COLO829 (cell line): Measurements from ENCODE around the gene CFAP210.

Source experiments
- DNase-seq: peaks from one replicate; pipeline ENCODE4 v3.0.0; 2012; ENCODE audit warnings: low spot score

Gene CFAP210, protein sequence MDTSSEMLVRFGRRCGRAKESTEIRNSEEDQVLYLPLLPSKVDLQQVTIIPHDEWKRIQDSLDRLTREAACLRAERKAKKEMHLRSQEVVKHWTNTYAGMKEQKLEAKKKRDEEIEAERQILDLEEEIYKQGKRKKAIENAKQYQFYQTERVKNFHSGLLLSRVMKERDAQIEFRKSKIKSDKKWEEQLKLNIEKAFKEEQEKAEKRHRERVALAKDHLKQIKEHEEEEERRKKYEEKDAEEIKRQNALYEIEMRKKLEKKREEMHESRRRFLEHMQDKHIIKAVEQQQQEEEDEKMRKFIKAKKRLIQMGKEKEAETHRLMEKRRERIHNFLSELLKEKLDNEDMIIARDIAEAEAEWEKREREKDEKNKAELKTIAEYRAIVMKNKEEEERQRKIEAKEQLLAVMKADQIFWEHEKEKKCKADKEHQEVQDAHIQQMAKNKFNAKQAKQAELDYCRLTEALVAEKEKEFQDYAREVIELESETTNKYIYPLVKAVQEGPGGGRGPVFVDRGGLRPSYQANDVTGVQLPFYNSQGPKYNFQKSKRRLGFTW

DNA sequence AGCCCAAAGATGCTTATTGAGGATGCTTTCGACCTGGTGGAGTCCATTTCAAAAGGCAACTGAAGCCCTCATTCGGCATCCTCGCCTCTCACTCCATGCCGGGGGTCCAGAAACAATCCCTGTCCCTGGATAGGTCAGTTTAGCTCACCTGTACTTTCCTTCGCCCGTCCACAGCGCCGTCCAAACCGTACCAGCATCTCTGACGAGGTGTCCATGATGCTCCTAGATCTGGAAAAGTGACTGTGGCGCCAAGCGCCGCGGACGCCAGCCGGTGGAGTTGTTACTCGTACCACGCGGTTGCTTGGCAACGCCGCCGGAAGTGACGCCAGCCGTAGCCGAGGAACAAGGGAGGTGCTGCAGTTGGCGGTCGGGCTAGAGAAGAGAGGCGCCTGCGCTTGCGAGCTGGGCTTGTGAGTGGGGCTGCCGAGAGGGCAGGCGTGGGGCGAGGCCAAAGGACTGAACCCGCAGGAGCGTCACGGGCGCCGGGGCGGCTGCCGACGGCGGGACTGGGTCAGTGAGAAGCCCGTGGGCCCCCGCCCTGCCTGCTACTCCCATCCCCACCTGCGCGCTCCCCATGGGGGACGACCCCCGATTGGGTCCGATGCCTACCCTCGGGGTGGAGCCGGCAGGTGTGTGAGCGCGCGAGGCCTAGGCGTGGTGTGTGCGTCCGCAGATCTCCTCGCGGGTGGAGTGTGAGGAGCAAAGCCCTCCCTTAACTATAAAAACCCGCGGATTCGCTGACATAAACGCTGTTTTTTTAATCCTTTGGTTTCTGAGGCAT, at the start of gene CFAP210, which contains the start of gene PHOSPHO2:
Gene CFAP210 (minus strand): TSS at position 293 of the 781 bp plus-strand sequence. CDS start 78 bp downstream, at position 215.
Gene PHOSPHO2 (plus strand): TSS at position 357 of the 781 bp plus-strand sequence. CDS start 6,503 bp downstream, outside the sequence.
- peak; percentile 93 for DNase-seq

DNA sequence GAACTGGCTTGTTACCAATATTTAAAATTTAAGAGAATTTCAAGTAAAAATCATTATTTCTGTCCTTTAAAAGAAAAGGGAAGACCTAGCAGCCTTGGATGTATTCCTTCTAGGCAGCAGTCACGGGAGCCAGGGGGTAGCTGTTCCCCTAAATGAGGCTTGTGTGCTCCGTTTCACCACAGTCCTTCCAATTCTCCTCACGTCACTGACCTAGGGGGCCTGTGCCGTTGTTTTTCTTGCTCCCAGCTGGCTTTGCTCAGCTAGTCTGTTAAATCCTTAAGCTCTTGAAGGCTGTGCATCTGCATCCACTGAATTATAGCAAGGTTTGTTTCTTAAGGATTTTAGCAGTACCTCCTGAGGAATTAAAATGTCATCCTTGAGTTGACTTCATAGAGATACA, 49.3 kb upstream of the CFAP210 start:
- DNase-seq = no peak

DNA sequence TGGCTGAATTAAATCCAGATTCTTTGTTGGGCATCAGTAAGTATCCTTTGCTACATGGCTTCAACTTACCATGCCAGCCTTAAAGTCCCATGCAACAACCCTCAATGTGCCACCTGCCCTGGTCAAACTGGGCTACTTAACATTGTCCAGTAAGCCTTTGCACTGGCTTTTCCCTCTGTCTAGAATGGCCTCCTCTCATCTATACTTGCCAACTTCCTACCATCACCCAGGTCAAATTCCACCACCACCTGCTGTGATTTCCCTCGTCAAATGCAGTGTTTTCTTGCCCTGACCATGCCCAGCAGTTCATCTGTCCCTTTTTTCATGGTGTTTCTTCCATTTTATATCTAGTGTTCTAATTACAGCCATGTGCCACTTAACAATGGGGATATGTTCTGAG, 45.1 kb upstream of the CFAP210 start:
- DNase-seq = no peak

DNA sequence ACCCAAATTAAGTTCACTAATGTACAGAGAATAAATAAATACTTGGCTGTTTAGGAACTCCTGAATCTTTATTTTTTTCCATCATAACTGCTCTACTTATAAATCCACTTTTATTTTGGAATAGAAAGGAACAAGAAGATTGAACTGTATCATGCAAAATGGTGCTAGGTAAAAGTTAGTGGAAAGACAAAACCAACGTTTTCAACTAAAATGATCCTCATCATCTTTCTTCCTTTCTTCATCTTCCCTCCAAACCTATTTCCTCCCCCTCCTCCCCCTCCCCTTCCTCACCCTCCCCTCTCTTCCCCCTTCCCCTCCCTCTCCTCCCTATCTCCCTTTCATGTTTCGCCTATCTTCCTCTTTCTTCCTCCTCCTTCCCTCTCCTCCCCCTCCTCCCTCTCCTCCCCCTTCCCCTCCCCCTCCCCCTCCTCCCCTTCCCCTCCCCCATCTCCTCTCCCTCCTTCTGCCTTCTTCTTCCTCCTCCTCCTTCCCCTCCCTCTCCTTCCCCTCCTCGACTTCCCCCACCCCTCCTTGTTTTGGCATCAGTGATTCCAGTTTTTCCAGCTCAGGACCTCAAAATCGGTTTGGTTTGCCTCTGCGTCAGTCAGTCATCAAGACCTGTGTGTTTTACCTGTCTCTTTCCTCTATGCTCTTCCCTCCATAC, 44.5 kb upstream of the CFAP210 start:
- no peak for DNase-seq

DNA sequence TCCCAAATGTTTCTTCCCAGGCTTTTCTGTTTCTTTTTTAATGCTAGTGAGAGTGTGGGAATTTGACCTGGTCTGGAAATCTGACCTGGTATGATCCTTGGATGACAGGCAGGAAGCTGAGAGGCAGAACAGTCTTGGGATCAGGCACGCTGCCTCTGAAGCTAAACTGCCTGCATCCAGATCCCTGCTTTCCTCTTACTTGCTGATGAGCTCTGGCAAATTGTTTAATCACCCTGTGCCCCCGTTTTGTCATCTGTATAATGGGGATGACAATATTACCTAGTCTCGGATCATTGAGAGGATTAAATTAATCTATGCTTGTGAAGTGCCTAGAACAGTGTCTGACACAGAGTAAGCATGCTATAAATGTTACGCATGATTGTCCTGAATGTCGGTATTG, 42.7 kb upstream of the CFAP210 start:
- no peak for DNase-seq

DNA sequence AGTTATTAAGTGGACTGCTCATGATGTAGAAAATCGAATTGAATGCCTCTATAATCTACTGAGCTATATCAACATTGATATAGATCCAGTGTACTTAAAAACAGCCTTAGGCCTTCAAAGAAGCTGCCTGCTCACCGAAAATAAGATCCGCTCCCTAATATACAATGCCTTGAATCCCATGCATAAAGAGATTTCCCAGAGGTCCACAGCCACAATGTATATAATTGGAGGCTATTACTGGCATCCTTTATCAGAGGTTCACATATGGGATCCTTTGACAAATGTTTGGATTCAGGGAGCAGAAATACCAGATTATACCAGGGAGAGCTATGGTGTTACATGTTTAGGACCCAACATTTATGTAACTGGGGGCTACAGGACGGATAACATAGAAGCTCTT, 41.4 kb upstream of the CFAP210 start:
- DNase-seq = no peak

DNA sequence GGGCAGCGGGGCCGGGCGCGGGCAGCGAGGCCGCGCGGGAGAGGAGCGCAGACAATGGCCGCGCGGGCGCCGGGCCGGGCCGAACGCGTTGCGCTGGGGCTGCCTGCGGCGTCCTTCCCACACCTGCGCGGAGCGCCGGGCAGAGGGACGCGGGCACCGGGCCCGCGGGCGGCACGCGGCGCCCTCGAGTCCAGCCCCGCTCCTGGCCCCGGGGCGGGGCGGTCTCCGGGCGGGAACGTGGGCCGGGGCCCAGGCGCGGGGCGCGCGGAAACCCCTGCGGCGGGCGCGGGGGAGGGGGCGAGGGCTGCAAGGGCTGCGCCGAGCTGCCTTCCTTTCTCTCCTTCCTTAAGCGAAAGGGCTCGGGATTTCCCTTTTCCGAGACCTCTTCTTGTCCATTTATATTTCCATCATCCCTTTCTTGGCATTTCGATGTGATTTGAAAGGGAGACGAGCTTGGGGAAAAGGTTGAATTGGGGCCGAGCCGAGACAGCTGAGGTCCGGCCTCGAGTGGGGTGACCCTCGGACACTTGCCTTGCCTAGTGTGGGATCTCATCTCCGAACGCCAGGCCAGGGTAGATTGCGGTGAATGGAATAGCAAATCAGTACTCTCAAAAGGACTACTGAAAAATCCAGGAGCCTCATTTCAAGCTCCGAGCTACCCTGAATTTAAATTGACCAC, 40.1 kb upstream of the CFAP210 start:
- no peak for DNase-seq

DNA sequence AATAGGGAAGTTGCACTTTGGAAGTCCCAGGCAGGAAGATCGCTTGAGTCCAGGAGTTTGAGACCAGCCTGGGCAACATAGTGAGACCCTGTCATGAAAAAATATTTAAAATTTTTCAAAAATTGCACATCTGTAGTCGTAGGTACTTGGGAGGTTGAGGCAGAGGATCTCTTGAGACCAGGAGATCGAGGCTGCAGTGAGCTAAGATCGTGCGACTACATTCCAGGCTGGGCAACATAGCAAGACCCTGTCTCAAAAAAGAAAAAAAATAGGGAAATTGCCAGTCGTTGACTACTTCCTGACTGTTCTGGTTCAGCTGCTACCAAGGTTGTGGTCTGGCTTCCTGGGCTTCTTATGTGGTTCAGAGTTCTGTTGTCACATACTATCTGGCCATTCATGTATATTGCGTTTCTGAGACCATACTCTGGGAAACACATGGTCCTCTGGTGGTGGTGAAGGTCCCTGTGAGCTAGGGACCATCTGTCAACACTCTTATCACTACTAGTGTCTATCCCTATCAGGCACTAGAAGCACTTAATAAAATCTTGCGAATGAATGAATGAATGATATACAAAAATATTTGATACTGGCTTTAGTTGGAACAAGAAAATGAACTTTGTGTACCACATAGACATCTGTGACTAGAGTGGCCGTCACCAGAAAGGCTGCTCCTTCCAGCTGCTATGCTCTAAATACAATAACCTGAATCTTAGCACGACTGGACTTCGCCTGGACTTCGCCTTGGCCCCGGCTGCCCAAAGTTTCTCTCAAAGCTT, 38.6 kb upstream of the CFAP210 start:
- DNase-seq = no peak

DNA sequence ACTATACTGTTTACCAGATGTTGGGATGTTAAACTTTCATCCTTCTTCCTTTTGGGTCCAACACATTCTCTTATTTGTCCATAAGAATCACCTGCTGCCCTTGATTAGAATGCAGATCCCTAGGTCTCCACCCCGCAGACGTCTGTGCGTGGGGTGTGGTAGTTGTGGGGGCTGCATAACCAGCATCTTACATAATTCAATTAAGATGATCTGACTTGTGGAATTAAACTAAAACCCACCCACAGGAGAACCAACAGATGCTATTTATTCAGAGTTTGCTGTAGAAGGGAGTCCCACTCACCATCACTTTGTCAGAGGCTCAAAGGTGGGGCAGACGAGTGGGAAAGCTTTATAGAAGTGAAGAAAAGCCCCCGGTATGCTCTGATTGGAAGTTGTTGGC, 37.9 kb upstream of the CFAP210 start:
- no peak for DNase-seq

DNA sequence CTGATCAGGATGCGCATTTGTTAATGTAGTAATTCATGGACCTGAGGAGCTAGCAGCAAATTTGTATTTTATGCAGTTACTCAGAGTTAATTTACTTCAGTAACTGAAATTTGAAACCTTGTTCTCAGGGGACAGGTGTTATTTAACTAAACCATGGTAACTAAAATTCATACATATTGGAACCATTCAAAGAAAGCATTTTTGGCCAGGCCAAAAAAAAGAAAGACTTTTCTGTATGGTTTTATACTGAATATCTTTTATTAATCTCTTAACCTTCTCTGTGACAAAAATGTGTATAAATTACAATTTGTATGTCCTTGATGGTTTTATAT, 35.0 kb upstream of the CFAP210 start:
- DNase-seq = no peak

DNA sequence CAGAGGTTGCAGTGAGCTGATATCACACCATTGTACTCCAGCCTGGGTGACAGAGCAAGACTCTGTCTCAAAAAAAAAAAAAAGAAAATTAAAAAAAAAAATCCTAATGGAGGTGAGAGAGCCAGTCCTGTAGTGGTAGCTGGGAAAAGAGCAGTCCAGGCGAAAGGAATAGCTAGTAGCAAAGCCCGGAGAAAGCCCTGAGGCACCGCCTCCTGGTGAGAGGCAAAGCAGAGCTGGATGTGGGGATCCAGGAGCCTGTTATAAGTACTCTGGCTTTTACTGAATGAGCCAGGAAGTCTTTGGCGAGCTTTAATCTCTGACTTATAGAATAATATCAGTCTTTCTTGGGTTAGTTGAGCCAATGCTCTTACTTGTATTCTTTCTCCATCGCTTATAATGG, 32.9 kb upstream of the CFAP210 start:
- no peak for DNase-seq

DNA sequence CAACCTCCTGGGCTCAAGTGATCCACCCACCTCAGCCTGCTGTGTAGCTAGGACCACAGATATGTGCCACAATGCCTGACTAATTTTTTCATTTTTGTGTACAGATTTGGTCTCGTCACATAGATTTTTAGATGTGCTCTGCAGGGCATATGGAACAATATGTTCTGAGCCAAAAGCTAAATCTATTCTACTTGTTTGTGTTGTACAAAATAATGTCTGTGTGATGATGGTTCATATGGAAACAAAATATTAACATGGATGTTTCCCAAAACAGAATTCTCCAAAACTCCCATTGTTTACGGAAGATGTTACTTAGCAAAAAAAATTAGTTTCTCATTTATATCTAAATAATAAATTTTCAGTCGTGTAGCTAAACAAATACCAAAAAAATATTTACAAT, 26.8 kb upstream of the CFAP210 start:
- DNase-seq = no peak

DNA sequence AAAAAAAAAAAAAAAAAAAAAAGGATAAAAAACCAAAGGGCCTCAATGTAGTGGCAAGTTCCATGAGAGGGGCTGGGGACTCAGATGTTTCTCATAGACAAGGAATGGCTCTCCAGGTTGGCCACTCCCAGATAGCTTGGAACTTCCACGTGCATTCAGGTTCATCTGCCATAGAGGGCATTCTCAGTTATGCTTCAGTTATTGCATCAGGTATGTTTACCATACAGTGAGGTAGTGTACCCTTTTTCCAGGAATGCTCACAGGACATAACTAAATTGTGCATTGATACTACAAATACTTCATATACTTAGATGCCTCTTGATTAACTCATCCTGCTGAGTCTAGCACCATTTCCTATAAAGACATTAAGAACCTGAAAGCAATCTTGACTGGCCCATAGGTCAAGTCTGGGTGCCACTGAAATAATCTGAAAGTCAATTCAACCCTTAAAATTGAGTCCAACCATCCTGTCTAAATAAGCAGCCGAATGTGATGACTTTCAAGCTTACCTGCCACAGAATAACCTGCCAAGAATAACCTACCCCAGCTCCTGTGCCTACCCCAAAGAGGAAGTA, 24.8 kb upstream of the CFAP210 start:
- no peak for DNase-seq

DNA sequence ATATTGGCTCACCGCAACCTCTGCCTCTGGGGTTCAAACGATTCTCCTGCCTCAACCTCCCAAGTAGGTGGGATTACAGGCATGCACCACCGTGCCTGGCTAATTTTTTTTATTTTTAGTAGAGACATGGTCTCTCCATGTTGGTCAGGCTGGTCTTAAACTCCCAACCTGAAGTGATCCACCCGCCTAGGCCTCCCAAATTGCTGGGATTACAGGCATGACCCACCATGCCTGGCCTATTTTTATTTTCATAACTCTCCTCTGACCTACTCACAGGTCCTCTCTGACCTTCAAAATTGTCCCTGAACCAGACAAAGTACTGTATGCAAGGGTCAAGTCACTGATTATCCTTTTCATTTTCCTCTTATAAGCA, 23.5 kb upstream of the CFAP210 start:
- DNase-seq = no peak

DNA sequence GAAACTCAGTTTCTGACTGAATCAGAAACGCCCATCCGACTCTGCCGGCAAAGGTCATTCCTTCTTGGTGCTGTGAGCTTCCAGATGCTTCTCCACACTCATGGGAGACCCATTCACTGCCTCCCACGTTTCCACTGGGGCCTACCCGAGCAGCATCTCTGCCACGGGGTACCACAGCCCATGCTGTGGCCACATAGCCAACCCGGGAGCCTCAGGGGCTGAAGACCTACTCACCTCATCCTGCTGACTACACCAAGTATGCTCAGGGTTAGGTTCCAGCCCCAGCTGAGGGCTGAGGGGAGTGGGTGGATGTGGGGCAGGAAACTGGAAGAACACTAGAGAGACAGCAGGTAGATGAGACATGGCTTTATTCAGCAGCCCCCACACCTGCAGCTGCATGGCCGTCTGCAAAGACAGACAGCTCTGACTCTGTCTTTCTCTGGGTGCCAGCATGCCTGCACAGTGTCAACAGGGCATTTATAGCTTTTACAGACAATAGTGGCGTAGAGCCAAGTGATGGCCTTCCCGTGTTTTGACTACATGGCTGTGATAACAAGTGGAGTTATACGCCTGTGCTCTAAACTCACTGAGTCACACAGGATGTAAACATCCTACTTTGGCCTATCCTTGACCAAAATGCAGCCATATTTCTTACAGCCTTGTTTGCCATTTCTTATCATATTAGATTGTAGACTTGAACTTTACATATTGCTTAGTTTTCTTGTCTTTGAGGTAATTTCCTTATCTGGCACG, 22.9 kb upstream of the CFAP210 start:
- no peak for DNase-seq

DNA sequence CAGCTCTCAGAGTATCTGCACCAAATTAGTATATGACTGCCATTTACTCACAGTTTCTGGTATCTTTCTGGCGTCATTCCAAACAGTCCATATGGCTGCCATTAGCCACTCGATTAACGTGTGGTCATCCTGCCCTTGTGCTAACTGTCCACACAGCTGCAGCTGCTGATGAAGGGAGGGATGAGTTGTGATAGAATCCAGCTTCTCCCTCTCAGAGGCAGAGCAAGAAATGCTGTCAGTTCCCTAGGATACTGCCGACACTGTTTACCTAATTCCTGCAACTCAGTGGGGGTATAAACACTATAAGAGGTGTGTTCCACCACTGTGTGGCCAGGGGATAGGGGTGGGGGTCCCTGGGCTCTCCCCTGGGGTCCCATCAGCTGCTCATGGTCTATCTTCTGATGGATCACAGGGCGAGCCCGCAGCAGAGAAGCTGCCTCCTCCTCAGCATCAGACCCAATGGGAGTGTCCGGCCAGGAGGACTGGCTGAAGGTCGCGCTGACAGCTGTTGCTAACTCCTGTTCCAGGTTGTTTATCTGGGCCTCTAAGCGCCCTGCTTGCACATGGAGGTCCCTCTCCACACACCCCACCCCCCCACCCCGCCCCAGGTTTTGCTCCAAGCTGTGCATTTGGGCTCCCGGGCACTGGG, 22.2 kb upstream of the CFAP210 start:
- DNase-seq = no peak

DNA sequence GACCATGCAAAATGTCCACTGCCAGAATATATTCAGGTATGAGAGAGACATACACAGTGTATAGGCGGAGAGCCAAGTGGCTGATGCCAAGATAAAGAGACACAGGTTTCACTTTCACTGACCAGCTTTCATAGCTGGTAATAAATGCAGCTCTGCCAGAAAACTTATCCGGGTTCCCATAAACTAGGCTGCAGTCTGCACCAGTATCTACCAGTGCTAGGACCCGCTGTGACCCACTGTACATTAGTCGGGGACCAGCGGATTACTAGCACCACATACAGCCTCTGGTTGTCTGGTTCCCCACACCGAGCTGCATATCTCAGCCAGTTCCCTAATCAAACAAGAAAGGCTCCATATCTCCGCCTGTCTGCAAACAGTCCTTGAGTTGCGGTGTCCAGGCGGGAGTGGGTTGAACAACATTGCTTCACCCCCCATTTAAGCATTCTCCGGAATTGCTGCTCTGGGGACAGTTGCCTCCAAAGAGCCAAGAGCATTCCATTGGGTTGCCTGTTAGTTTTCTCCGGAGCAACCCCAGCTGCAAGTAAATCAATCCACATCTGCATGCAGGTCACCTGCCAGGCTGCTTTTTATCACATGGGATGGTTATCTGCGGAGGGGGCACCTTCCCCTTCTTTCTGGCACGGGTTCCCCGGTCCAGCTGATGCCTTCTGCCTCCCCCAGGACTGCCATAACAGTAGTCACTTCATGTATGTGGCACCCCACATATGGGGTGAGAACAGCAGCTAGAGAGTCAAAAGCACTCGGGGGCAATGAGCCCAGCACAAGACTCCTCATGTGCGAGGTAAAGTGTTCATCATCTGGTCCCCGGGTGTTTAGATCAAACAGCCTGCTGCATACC, 21.4 kb upstream of the CFAP210 start:
- DNase-seq = no peak

DNA sequence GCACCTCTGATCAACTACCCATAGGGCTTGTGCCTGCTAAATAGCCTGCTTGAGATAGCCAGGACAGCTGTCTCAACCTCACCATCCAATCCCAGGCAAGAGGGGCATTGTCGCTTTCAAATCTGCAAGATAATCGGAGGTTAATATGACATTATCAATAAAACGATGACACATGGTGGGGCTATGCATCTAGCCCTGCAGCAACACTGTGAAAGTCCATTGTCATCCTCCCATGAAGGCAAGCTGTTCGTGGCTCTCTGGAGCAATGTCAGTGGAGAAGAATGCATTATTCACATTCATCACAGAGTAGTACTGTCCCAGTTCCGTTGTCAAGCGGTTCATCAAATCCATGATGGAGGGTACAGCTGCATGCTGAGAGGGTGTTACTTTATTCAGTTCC, 20.5 kb upstream of the CFAP210 start:
- no peak for DNase-seq

DNA sequence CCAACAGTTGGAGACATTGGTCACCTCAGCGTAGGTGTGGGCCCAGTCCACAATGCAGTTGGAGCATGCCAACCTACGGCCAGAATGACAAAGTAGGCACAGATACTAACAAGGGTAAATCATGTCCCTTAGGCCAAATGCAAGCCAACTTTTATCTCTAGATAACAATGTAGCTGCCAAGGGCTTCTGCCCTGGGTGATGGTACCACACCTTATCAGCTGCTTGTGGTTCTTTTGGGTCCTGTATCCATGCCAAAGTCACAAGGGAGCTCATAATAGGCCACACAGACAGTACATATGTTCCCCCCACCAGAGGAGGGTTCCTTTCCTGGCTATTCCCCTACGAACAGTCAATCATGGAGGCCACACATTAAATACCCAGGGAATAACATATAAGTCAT, 19.1 kb upstream of the CFAP210 start:
- no peak for DNase-seq
